ENCODE measurements around the gene IFI35. TPM values are rescaled to one million over a fixed set of nuclear protein-coding genes. Genes with fewer than 3 reads are reported as not detected.

IFI35 gene
- polyA plus RNA-seq, 3 donors: 10.3 to 13.4 (median 11.2) TPM

DNA sequence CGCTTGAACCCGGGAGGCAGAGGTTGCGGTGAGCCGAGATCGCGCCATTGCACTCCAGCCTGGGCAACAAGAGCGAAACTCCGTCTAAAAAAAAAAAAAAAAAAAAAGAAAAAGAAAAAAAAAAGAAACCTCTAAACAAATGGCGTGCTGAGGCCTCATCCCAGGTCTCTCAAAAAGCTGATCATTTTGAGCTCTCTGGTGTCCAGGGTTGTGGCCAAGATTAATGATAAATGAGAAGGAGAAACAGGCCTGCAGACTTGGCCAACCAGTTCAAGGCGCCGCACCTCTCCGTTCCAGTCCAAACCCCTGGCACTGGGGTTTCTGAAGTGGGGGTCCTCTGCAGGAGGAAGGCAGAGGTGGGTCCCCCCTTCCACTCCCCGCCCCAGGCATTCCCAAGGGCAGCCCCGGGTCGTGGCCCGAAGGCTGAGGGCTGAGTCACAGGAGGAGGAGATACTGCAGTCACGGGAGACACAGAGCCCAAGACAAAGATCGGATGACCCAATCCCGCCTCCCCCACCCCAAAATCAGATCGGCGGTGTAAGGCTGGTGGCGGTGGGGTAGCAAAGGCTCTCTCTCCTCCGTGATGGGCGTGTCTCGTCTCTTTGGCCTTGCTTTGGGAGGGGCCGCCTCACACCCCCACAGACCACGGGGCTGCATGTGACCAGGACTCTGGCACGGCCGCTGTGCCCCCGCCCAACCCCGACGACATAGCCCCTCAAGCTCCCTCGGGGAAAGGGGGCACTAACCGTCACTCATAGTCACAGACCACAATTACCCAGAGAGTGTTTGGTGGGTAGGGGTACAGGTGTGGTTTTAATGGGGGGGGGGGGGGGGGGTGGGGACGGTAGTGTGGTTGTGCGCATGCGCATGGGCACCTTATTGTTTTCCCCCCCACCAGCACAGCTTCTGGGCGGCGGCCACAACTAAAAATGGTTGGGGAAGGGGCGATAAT is 14.5 kb downstream of the IFI35 start:
- DNase-seq: no peak

DNA sequence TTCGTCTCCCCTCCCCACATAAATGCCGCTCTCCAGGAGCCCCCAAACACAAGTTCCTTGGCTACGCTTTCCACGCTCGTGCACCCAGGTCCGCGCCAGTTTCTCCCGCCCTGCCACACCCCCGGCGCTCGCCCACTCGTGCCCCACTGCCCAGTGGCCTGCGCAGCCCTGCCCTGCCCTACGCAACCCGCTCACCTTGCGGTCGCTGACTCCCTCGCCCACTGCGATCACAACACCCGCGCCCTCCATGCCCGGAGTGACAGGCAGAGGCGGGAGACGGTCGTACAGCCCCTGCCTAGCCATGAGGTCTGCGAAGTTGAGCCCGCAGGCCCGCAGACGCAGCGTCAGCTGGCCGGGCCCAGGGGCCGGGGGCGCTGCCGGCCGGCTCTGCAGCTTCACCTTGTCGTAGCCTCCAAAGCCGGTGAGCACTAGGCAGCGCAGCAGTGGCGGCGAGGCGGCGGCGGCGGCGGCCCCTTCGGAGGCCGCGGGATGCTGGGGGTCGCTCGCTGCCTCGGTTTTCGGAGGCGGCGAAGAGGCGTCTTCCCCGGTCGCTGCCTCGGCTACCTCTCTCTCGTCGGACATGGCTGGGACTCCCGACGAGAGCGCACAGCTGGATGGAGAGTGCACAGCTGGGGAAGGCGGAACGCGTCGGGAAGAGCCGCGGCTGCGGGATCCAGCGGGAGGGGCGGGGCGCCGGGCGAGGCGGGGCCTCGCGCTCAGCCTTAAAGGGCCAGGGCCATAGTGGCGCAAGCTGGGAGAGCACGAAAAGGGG is 15.3 kb downstream of the IFI35 start, which contains the start of gene VAT1:
Gene VAT1, minus strand, starts transcription at position 645 of the 772 bp plus-strand sequence. Its CDS starts 63 bp downstream, at position 582.
- DNase-seq: peak; percentile 79

DNA sequence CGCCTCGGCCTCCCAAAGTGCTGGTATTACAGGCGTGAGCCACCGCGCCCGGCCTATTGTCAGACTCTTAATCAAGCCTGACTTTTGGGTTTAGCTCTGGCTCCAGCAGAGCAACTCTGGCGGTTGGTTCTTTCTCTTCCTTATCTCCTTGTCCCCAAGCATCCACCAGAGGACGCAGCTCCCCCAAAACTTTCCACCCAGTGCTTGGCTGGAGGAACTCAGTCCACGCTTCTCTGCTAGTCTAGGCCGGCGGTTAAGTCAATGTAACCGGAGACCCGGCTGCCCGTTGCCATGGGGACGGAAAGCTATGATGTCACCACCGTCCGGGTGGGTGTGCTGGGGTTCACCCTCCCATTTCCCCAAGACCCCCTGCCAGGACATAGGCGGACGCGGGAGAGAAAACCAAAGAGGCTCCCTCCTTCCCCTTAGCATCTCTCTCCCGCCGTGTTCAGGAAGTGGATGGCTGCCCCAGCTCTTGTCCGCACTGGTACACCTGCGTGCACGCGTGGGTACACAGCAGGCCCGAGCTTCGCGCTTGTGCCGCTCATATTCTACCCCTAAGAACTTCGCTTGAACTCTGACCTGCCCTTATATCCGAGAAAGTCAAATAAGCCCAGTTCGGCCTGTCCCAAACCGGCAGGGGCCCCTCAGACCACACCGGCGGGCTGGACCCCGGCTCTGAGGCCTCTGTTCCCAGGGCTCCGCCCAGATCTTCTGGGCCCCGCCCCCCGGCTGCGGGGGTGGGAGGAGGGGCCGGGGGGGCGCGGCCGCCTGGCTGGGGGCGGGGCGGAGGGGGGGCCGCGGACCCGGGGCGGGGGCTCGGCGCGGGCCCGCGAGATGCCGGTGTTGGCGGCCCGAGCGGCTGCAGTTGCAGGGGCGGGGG is 18.1 kb downstream of the IFI35 start, which contains the start of gene RND2:
Gene RND2, plus strand, starts transcription at position 825 of the 883 bp plus-strand sequence. CDS start 117 bp downstream, outside the sequence.
- peak; percentile 96 for DNase-seq

DNA sequence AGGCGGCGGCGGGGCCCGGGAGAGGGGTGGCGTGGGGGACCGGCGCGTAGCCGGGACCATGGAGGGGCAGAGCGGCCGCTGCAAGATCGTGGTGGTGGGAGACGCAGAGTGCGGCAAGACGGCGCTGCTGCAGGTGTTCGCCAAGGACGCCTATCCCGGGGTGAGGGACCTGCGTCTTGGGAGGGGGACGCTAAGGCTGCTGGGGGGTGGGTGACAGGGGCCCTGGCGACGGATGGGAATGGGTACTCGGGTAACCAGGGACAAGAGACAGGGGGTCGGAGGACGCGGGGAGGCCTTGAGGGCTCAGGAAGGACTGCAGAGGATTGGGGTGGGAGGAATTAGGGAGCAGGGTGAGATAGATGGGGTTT is 18.7 kb downstream of the IFI35 start:
- no peak for DNase-seq

DNA sequence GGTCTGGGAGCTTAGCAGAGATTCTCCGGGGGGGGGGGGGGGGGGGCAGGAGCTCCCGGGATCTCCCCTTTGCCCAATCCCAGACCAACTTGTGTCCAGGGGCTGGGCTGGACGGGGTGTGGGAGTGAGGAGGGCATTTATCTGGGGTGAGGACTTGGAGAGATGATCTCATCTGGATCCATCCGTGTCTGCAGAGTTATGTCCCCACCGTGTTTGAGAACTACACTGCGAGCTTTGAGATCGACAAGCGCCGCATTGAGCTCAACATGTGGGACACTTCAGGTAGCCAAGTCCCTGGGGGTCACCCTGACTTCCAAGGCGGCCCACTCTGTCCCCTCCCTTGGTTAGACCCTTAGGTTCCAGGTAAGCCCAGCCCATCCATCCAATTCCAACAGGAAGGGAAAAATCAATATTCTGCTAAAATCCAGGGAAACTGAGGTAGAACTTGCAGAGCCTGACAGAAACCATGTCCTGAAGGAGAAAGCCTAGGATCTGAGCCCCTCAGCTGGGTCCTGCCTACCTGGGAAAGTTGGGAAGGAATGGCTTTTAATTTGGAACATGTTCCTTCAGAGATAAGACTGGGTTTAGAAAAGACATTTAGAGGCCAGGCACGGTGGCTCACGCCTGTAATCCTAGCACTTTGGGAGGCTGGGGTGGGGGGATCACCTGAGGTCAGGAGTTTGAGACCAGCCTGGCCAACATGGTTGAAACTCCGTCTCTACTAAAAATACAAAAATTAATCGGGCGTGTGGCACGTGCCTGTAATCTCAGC is 19.4 kb downstream of the IFI35 start:
- no peak for DNase-seq

DNA sequence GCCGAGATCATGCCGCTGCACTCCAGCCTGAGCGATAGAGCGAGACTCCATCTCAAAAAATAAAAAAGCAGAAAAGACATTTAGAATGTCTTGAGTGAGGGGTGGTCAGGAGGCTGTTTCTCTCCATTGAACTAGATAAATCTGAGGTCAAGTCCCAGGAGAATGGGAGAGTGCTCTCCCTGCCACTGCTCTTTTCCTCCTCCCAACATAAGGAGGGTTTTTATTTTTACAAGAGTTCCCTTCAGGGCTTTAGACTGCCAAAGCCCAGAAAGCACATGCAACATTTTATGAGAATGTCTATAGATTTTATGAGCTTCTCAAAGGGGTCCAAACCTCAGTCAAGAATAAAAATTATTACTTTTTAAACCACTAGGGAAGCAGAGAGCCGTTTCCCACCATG is 20.0 kb downstream of the IFI35 start:
- DNase-seq: no peak

DNA sequence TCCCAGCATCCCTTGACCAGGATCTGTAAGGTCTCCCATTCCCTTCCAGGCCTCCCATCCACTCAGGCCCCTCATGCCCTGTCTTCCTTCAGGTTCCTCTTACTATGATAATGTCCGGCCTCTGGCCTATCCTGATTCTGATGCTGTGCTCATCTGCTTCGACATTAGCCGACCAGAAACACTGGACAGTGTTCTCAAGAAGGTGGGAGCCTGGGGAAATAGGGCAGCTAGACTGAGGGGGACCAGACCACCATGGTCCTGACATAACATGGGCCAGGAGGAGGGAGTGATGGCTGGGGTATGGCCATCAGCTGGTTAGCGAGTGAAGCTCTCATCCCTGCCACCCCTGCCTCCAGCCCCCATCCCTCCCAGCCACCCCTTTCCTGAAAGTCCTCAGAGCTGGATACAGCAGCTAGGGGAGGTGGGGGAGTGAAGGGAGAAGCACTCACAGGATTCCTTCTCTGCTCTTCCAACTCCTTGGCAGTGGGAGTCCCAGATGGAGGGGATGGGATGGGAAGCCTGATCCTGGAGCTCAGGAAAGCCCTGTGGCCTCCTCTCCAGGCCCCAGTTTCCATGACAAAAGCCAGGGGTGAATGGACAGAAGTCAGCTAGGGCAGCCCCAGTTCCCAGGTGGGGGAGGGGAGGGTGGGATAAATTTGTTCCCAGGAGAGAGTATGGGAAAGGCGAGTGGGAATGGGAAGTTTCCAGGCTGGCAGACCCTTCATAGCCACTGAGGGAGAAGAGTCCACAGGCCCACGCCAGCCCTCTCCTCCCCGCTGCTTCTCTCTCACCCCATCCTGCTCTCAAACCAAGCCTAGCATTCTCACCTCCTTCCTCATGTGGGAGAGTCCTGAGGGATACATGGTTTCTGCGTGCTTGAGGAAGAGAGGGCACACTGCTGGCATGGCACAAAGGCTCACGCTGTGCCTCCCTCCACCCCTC is 20.8 kb downstream of the IFI35 start:
- DNase-seq: no peak

DNA sequence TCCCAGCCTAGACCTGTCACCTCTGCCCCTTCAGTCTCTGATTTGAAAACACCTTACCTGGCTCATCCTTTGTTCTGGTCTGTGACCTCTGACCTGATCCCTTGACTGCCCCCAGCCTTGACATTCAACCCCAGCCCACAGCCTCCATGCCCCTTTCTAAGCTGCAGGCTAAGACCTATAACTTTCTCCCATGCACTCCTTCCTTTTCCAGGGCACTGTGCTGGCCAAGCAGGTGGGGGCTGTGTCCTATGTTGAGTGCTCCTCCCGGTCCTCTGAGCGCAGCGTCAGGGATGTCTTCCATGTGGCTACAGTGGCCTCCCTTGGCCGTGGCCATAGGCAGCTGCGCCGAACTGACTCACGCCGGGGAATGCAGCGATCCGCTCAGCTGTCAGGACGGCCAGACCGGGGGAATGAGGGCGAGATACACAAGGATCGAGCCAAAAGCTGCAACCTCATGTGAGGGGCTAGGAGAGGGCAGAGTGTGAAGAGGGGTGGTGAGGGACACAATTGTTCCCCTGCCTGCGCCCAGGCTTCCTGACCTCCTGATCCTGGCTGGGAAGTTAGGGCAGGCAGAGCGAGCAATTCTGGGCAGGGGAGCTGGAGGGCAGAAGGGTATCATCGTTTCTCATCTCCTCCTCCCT is 21.8 kb downstream of the IFI35 start:
- no peak for DNase-seq

DNA sequence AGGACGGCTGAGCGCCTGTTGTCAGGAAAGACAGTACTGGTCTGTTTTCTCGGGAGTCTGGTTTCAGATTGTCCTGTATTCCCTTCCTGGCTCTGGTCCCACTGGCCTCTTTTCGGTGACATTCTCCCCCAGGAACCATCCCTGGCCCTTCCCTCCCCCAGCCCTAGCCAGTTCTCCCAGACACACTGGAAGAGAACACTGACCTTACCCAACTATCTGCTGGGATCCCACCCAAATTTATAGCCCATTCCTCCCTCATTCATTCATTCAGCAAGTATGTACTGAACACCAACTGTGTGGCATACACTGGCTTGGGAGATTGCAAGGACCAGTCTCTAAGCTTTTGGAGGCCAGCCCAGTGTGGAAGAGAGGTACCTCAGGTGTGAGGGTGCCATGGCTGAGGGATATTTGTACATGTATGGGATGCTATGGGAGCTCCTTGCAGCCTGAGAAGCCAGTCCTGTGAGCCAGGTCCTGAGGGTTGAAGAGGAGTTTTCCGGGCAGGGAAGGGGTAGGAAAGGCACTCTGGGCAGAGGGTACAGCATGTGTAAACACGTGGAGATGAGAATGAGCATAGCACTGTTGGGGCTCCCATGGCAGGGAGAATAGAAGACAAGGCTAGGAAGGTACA is 23.7 kb downstream of the IFI35 start:
- DNase-seq: no peak

DNA sequence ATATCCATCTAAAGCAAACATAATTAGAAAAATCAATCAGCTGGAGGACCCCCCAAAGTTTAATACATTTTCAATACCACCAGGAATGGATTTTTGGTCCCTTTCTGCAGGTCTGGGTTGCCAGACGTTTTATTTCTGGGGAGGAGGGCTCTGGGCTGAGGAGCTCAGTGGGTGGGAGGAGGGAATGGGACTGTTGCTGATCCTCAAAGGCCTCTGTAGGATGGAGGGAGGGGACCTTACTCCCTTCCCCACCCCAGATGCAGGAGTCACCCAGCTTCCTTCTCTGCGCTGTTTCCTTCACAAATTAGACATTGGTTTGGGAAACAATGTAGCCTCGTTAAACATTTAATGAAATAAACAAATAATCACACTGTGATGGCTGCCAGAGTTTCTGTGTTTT is 25.1 kb downstream of the IFI35 start:
- DNase-seq: no peak

DNA sequence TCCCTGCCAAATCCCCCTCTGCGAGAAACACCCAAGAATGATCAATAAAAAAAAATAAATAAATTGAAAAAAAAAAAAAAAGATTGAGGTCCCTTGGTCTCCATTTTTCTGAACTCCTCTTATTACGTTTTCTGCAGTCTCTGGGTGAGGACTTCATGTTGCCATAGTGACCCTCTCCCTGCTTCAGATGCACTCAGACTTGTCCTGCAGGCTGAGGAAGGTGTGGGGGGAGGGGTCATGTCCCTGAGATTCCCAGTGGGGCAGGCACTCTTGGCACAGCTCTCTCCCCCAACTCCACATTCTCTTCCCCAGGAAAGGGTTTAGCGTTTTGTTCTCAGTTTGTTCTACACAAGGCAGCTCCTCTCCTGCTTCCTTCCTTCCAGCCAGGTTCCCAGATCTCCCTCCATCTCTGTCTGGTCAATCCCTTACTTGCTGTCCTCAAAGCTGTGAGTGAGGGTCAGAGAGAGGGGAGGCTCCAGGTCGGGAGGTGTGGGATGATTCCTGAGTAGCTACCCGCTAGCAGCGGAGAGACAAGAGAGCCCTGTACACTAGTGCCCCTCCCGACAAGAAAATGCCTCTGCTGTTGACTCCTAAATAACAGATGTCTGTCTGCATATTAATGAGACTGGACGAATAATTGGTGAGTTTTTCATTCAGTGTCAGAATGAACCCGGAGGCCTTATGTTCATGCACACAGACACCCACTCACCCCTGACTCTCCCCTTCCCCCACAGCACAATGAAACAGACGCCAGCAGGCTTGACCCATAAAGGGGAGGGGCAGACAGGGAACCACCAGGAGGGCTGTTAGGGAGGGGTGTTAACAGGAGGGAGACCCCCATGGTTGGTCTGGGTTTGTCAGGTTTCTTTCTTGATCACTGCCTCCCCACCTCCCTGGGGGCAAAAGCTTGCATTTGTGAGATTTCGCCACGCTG is 27.6 kb downstream of the IFI35 start:
- peak; percentile 42 for DNase-seq

DNA sequence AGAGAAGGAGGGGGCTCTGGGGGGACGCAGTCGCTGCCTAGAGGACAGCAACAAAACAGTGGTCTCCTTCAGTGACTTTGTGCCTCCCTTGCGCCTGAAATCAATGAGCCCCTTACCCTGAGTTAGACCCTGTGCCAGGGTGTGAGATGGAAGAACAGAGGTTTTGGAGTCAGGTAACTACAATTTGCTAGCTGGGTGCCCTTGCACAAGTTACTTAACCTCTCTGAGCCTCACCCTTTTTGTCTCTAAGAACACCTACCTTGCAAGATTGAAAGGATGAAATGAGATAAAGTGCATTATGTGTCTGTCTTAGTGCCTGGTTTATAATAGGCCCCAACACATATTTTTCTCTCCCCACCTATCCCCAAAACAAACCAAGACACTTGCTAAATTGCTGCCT is 28.3 kb downstream of the IFI35 start:
- DNase-seq: no peak

DNA sequence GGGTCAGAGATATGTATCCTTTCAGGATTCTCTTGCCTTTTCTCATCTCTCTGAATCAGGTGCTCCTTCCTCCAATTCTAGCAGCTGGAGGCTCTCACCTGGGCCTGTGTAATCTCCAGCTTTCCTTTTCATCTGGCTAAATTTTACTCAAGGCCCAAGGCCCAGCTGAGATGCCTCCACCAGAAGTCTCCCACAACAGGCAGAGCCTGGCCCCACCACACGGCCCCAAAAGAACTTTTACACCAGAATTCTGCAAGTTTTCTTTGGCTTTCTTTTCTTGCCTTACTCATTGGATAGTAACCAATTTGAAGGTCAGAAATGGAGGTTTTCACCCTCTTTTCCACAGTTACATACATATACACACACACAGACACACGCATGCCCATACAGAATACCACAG is 33.1 kb downstream of the IFI35 start:
- DNase-seq: no peak

DNA sequence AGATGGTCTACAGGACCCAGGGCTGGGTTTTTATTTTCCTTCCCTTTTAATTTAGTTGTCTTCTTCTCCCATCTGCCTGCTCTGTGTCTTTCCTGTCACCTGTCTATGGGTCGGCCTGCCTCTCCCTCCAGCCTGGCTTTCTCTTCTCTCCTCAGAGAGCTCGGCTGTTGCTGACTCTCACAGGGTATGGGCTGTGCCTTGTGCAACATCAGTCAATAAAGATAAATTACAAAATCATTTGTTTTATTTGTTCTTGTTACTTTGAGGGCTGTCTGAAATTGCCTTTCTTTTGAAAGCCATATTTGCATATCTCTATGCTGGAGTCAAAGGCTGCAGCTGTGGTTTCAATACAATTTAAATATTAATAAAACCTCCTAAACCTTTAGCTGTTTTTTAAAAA is 34.1 kb downstream of the IFI35 start:
- no peak for DNase-seq

DNA sequence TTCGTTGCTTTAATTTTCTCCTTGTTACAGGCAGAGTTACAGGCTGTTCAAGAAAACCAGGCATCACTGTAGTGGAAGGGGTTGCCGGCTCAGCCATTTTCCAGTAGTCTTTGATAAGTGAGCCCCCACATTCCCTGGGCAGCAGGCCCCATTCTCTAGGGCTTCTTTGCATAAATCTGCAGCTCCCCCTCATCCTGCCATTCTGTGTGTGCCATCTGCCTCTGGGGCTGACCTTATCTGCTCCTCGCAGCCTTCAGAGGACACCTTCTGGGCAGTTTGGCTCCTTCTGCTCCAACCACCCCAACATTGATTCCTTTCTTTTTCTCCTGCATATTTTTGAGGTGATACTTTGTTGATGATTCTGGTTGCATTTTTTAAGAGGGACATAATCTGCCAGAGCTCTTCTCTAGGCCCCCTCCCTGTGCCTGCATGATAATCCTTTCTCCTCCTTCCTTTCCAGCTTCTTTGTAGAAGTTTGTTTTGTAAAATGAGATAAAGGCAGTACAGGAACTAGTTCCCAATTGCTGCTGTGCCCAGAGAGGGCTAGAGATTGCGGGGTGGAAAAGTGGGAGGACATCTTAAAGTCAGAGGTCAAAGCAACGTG is 35.5 kb downstream of the IFI35 start:
- DNase-seq: no peak

DNA sequence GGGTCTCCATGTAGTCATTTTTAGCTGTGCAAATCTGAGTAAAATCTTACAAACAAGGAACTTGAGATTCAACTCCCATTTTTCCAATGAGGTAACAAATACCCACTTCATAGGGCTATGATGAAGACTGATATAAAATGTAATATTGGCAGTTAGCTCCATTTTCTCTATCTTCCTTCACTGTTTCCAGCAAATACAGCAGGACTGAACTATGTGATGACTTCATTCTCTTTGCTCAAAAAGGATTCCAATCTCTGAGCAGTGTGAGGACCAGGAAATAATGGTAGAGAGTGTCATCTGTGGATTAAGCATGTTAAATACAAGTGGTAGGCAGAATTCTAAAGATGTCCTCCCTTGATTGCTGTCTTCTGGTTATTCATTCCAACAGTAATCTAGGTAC is 36.7 kb downstream of the IFI35 start:
- DNase-seq: no peak

DNA sequence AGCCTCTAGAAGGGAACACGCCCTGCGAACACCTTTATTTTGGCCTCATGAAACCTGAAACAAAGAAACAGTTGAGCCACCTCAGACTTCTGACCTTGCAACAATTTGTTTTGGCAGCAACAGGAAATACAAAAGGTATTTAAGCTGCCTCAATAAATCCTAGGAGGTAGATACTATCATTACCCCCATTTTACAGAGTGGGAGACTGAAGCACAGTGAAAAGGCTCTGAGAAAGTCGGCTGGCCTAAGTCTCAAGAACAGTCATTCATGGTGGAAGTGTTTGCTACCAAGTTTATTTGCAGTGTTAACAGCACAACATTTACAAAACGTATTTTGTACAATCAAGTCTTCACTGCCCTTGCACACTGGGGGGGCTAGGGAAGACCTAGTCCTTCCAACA is 37.4 kb downstream of the IFI35 start:
- no peak for DNase-seq

All from renal pelvis (tissue), 4 donors.